DND-41 (cell line): ENCODE measurements around the gene FRRS1L.

Experiments used
- ATAC-seq: fragments of 200-7000 bp; cut with Tn5 transposase; 3 replicates; pipeline ENCODE4 v1.9.1; 2021; ENCODE audit warnings: low read depth; ENCODE audit not compliant: insufficient read depth
- DNase-seq: peaks from one replicate; pipeline ENCODE4 v3.0.0-alpha.2; 2020
- H2AFZ ChIP-seq: 2 replicates; pipeline ENCODE4 v1.6.0; 2012; ENCODE audit warnings: low read depth, low read length
- H3K27ac ChIP-seq: 2 replicates; pipeline ENCODE4 v1.5.1; 2012; ENCODE audit warnings: low read length, inconsistent platforms
- H3K27me3 ChIP-seq: fragments of 200-600 bp; sonication (generic); 2 replicates; pipeline ENCODE4 v1.6.0; 2012; ENCODE audit warnings: low read length, mild to moderate bottlenecking, inconsistent platforms; ENCODE audit not compliant: insufficient read depth, poor library complexity
- H3K36me3 ChIP-seq: 2 replicates; pipeline ENCODE4 v1.5.1; 2012; ENCODE audit warnings: low read length, inconsistent platforms; ENCODE audit not compliant: insufficient read depth
- H3K4me1 ChIP-seq: 2 replicates; pipeline ENCODE4 v1.5.1; 2012; ENCODE audit warnings: mild to moderate bottlenecking, low read length; ENCODE audit not compliant: insufficient read depth
- H3K4me2 ChIP-seq: 2 replicates; pipeline ENCODE4 v1.6.0; 2012; ENCODE audit warnings: mild to moderate bottlenecking, moderate library complexity, low read length, inconsistent platforms; ENCODE audit not compliant: insufficient read depth
- H3K4me3 ChIP-seq, 2 experiments: fragments of 200-600 bp in 1 of 2; shearing (Covaris generic) in 1 of 2; 2 replicates each; pipeline ENCODE4 v1.5.1; 2012 to 2016; ENCODE audit warnings: inconsistent platforms in 2 of 2, low read length in 2 of 2, mild to moderate bottlenecking in 2 of 2, low read depth in 1 of 2, moderate library complexity in 1 of 2
- H3K79me2 ChIP-seq: 2 replicates; pipeline ENCODE4 v1.6.0; 2012; ENCODE audit warnings: low read length, inconsistent platforms; ENCODE audit not compliant: insufficient read depth
- H3K9ac ChIP-seq: 2 replicates; pipeline ENCODE4 v1.6.0; 2012; ENCODE audit warnings: low read depth, mild to moderate bottlenecking, inconsistent platforms, low read length, moderate library complexity
- H3K9me3 ChIP-seq: 2 replicates; pipeline ENCODE4 v1.5.1; 2012; ENCODE audit warnings: low read length, moderate library complexity, mild to moderate bottlenecking, inconsistent platforms; ENCODE audit not compliant: insufficient read depth, severe bottlenecking
- H4K20me1 ChIP-seq: 2 replicates; pipeline ENCODE4 v1.6.0; 2012; ENCODE audit warnings: low read length; ENCODE audit not compliant: insufficient read depth
- CTCF ChIP-seq: IDR thresholded peaks from 2 replicates; pipeline ENCODE4 v1.5.1; 2012; ENCODE audit warnings: borderline replicate concordance, low read length, moderate library complexity, mild to moderate bottlenecking; ENCODE audit not compliant: poor library complexity, severe bottlenecking; ENCODE audit errors: extremely low read depth
- EZH2 ChIP-seq: IDR thresholded peaks from 3 replicates; pipeline ENCODE4 v1.6.1; 2012; ENCODE audit warnings: borderline replicate concordance, low read depth, mild to moderate bottlenecking, moderate library complexity, low read length, inconsistent platforms; ENCODE audit not compliant: severe bottlenecking

FRRS1L gene

GRCh38 chr9:109110329-109111021 is 56.6 kb downstream of the FRRS1L start:
- Histone ChIP-seq H3K4me3 (no peak overlapping the region), H3K9ac (no peak overlapping the region), H4K20me1 (peaks cover 51% of the 10 kb centered on the region), H3K4me2 (no peak overlapping the region), H3K27ac (0 out of 2 replicates have a peak overlapping the region, but pooled peaks have one; percentile 11), H3K27me3 (no peaks in the 10 kb centered on the region), H3K36me3 (peaks cover 13% of the 10 kb centered on the region), H3K9me3 (no peaks in the 10 kb centered on the region), H3K79me2 (peaks cover 99% of the 10 kb centered on the region), H2AFZ (no peak overlapping the region), H3K4me1 (peaks cover 20% of the 10 kb centered on the region)
- ATAC-seq (no peak), DNase-seq (no peak)
- TF ChIP-seq EZH2: no peak
- no peak for TF ChIP-seq CTCF

- Histone ChIP-seq H3K4me1 (peaks cover 17% of the 10 kb centered on the region), H4K20me1 (peaks cover 51% of the 10 kb centered on the region), H3K79me2 (peaks cover 99% of the 10 kb centered on the region), H3K4me3 (no peak overlapping the region), H3K9ac (no peak overlapping the region), H2AFZ (no peak overlapping the region), H3K9me3 (no peaks in the 10 kb centered on the region), H3K27me3 (no peaks in the 10 kb centered on the region), H3K27ac (no peak overlapping the region), H3K4me2 (no peak overlapping the region), H3K36me3 (peaks cover 19% of the 10 kb centered on the region)
- no peak for ATAC-seq
- DNase-seq: no peak
- TF ChIP-seq CTCF: no peak
- TF ChIP-seq EZH2: no peak
Measured at GRCh38 chr9:109109967-109110328, 57.1 kb downstream of the FRRS1L start.

- DNase-seq: no peak
- H3K9ac ChIP-seq: no peak overlapping the region
Measured at GRCh38 chr9:109108318-109108717, 58.7 kb downstream of the FRRS1L start.

More at GRCh38 chr9:109108318-109108717, 58.7 kb downstream of the FRRS1L start:
- H2AFZ ChIP-seq: no peak overlapping the region
- H3K27ac ChIP-seq: no peak overlapping the region
- no peak overlapping the region for H3K4me2 ChIP-seq
- H3K27me3 ChIP-seq: no peaks in the 10 kb centered on the region
- TF ChIP-seq CTCF (no peak), EZH2 (no peak)
- H3K4me1 ChIP-seq: peaks cover 4% of the 10 kb centered on the region; the same call in 1 of the 2 replicates
- no peaks in the 10 kb centered on the region for H3K9me3 ChIP-seq
- peaks cover 98% of the 10 kb centered on the region for H3K79me2 ChIP-seq
- H3K36me3 ChIP-seq: peaks cover 34% of the 10 kb centered on the region
- no peak overlapping the region for H3K4me3 ChIP-seq
- peaks cover 36% of the 10 kb centered on the region for H4K20me1 ChIP-seq
- no peak for ATAC-seq
